Fibroblast of lung (primary cell): ENCODE data around the gene PTPN9. TPM values are rescaled to one million over a fixed set of nuclear protein-coding genes. Genes with fewer than 3 reads are reported as not detected.

ENCODE experiments used
- DNase-seq, 2 donors: peaks; one replicate each; pipeline versions ENCODE4 v3.0.0 to v3.0.0-alpha.2; 2010; ENCODE audit warnings: low read depth in 2 of 2
- H2AFZ ChIP-seq: 2 replicates; pipeline ENCODE4 v1.5.1; 2012; ENCODE audit warnings: low read length, control low read depth, inconsistent platforms
- H3K27ac ChIP-seq: 2 replicates; pipeline ENCODE4 v1.5.1; 2011; ENCODE audit warnings: low read length, control low read depth; ENCODE audit not compliant: insufficient read depth
- H3K27me3 ChIP-seq: 2 replicates; pipeline ENCODE4 v1.5.1; 2011; ENCODE audit warnings: mild to moderate bottlenecking, low read length; ENCODE audit not compliant: control insufficient read depth, insufficient read depth
- H3K36me3 ChIP-seq: 2 replicates; pipeline ENCODE4 v1.5.1; 2011; ENCODE audit warnings: low read length; ENCODE audit not compliant: control insufficient read depth, insufficient read depth
- H3K4me1 ChIP-seq: 2 replicates; pipeline ENCODE4 v1.5.1; 2011; ENCODE audit warnings: low read length; ENCODE audit not compliant: control insufficient read depth, insufficient read depth; ENCODE audit errors: extremely low read depth
- H3K4me2 ChIP-seq: 2 replicates; pipeline ENCODE4 v1.5.1; 2011; ENCODE audit warnings: low read length, control low read depth; ENCODE audit not compliant: insufficient read depth; ENCODE audit errors: extremely low read depth
- H3K4me3 ChIP-seq, 4 experiments: fragments of 200-600 bp in 1 of 4; sonication (generic) in 1 of 4; replicated peaks in 1 of 4; 2 replicates each; pipeline ENCODE4 v1.5.1; 2011 to 2016; ENCODE audit warnings: low read length in 4 of 4, low read depth in 3 of 4, mild to moderate bottlenecking in 3 of 4, control low read depth in 2 of 4, inconsistent platforms in 1 of 4, mixed read lengths in 1 of 4; ENCODE audit not compliant: insufficient read depth in 1 of 4; ENCODE audit errors: control extremely low read depth in 1 of 4
- H3K79me2 ChIP-seq: 2 replicates; pipeline ENCODE4 v1.5.1; 2012; ENCODE audit warnings: mild to moderate bottlenecking, low read length, inconsistent platforms; ENCODE audit not compliant: control insufficient read depth, insufficient read depth
- H3K9ac ChIP-seq: 2 replicates; pipeline ENCODE4 v1.5.1; 2011; ENCODE audit warnings: mild to moderate bottlenecking, low read length, control low read depth; ENCODE audit not compliant: insufficient read depth
- H3K9me3 ChIP-seq: 2 replicates; pipeline ENCODE4 v1.5.1; 2012; ENCODE audit warnings: low read depth, low read length; ENCODE audit not compliant: control insufficient read depth, insufficient read depth
- H4K20me1 ChIP-seq: 2 replicates; pipeline ENCODE4 v1.5.1; 2011; ENCODE audit warnings: low read length; ENCODE audit not compliant: control insufficient read depth, insufficient read depth; ENCODE audit errors: extremely low read depth
- CTCF ChIP-seq, 2 donors: IDR thresholded peaks in 1 of 2; conservative IDR thresholded peaks in 1 of 2; 1 replicate in 1 of 2; 2 replicates in 1 of 2; pipeline ENCODE4 v1.5.1; 2011 to 2012; ENCODE audit warnings: low read length in 2 of 2, control low read depth in 1 of 2, inconsistent platforms in 1 of 2, low read depth in 1 of 2, mild to moderate bottlenecking in 1 of 2
- EZH2 ChIP-seq: IDR thresholded peaks from 2 replicates; pipeline ENCODE4 v1.5.1; 2012; ENCODE audit warnings: low read length, control low read depth, mild to moderate bottlenecking; ENCODE audit errors: missing control alignments
- polyA plus RNA-seq, 2 donors: library from polyadenylated mRNA; depleted of rRNA in 1 of 2; stranded (reverse) in 1 of 2; unstranded in 1 of 2; fragments of >200 nt; gene quantifications; 2 replicates each; pipeline ENCODE4 v1.2.1, GENCODE V29; 2011 to 2012; ENCODE audit warnings: missing spikeins in 1 of 2
- total RNA-seq: library from RNA; depleted of rRNA; stranded (reverse); fragments of >200 nt; gene quantifications from 2 replicates; pipeline ENCODE4 v1.2.1, GENCODE V29; 2014

PTPN9 gene
- total and polyA plus RNA-seq, 2 donors (not counting 1 experiment from before 2014, with no cell fraction given): 20.6 to 41.6 TPM

GRCh38 chr15:75542386-75542797, 36.7 kb downstream of the PTPN9 start:
- no peaks in the 10 kb centered on the region for H3K36me3 ChIP-seq
- no peak overlapping the region for H3K9ac ChIP-seq
- H2AFZ ChIP-seq: no peak overlapping the region
- H3K4me3 ChIP-seq: no peak overlapping the region
- H3K4me2 ChIP-seq: no peak overlapping the region
- DNase-seq: no peak
- peaks cover 16% of the 10 kb centered on the region for H3K79me2 ChIP-seq
- no peaks in the 10 kb centered on the region for H3K27me3 ChIP-seq
- H3K4me1 ChIP-seq: no peaks in the 10 kb centered on the region
- no peak overlapping the region for H3K27ac ChIP-seq
- TF ChIP-seq EZH2 (no peak), CTCF (conservative IDR thresholded peaks at IDR 0.05 in 1 of 2, IDR thresholded peaks at IDR 0.05 in 1 of 2; ENCODE audit: low read depth in 1 of 2, low read length in 2 of 2) (no peak)
- H4K20me1 ChIP-seq: no peaks in the 10 kb centered on the region
- no peaks in the 10 kb centered on the region for H3K9me3 ChIP-seq

- Histone ChIP-seq H4K20me1 (no peaks in the 10 kb centered on the region), H3K27me3 (no peaks in the 10 kb centered on the region), H3K79me2 (peaks cover 18% of the 10 kb centered on the region), H3K4me1 (no peaks in the 10 kb centered on the region), H3K4me3 (no peak overlapping the region), H3K9me3 (no peaks in the 10 kb centered on the region), H3K36me3 (no peaks in the 10 kb centered on the region), H3K9ac (no peak overlapping the region), H3K4me2 (no peak overlapping the region), H3K27ac (no peak overlapping the region), H2AFZ (no peak overlapping the region)
- no peak for DNase-seq
- no peak for TF ChIP-seq EZH2
- TF ChIP-seq CTCF (conservative IDR thresholded peaks at IDR 0.05 in 1 of 2, IDR thresholded peaks at IDR 0.05 in 1 of 2; ENCODE audit: low read depth in 1 of 2, low read length in 2 of 2): no peak
These were observed 40.7 kb downstream of the PTPN9 start for GRCh38 chr15:75538376-75538775.

- H3K27me3 ChIP-seq: no peaks in the 10 kb centered on the region
- no peak overlapping the region for H3K4me2 ChIP-seq
- no peak for DNase-seq
- no peak for TF ChIP-seq CTCF (conservative IDR thresholded peaks at IDR 0.05 in 1 of 2, IDR thresholded peaks at IDR 0.05 in 1 of 2; ENCODE audit: low read depth in 1 of 2, low read length in 2 of 2)
- TF ChIP-seq EZH2: no peak
- H3K36me3 ChIP-seq: no peaks in the 10 kb centered on the region
- no peak overlapping the region for H3K4me3 ChIP-seq
- H3K9me3 ChIP-seq: no peaks in the 10 kb centered on the region
- no peaks in the 10 kb centered on the region for H4K20me1 ChIP-seq
- peaks cover 17% of the 10 kb centered on the region for H3K79me2 ChIP-seq
- no peak overlapping the region for H3K9ac ChIP-seq
- peaks cover 6% of the 10 kb centered on the region for H3K4me1 ChIP-seq
- no peak overlapping the region for H2AFZ ChIP-seq
- no peak overlapping the region for H3K27ac ChIP-seq
These were observed 45.2 kb downstream of the PTPN9 start for GRCh38 chr15:75533945-75534344.
